GM23338 (cell line): ENCODE results near the gene FAM83B. TPM values are rescaled to one million over a fixed set of nuclear protein-coding genes. Genes with fewer than 3 reads are reported as not detected.
"Not testable (repeated sequence)": the region's sequence is repeated elsewhere in the genome, so short reads cannot be mapped to it uniquely, and the experiment has no call there.

Experiments
- ATAC-seq: fragments of 200-7000 bp; cut with Tn5 transposase; 3 replicates; pipeline ENCODE4 v1.9.1; 2020
- DNase-seq: peaks from one replicate; pipeline ENCODE4 v3.0.0-alpha.2; 2015; ENCODE audit warnings: low spot score
- H2AFZ ChIP-seq: fragments of 200-600 bp; sonication (generic); 2 replicates; pipeline ENCODE4 v1.8.0; 2016; ENCODE audit warnings: antibody characterized with exemption, mild to moderate bottlenecking, moderate library complexity
- H3F3A ChIP-seq: fragments of 200-600 bp; sonication (generic); replicated peaks from 2 replicates; pipeline ENCODE4 v1.8.0; 2017; ENCODE audit warnings: antibody characterized with exemption, mixed run types, low read depth
- H3K27ac ChIP-seq: fragments of 200-600 bp; sonication (generic); 2 replicates; pipeline ENCODE4 v1.6.1; 2016; ENCODE audit warnings: low read depth
- H3K27me3 ChIP-seq: fragments of 200-600 bp; sonication (generic); 2 replicates; pipeline ENCODE4 v1.8.0; 2016; ENCODE audit warnings: mild to moderate bottlenecking, mixed run types, moderate library complexity; ENCODE audit not compliant: insufficient read depth
- H3K36me3 ChIP-seq: fragments of 200-600 bp; sonication (generic); 2 replicates; pipeline ENCODE4 v1.8.0; 2016; ENCODE audit warnings: mild to moderate bottlenecking; ENCODE audit not compliant: insufficient read depth
- H3K4me1 ChIP-seq: fragments of 200-600 bp; sonication (generic); 2 replicates; pipeline ENCODE4 v1.8.0; 2016; ENCODE audit warnings: mild to moderate bottlenecking, moderate library complexity; ENCODE audit not compliant: insufficient read depth
- H3K4me2 ChIP-seq: fragments of 200-600 bp; sonication (generic); 2 replicates; pipeline ENCODE4 v1.7.1; 2017; ENCODE audit warnings: mixed run types
- H3K4me3 ChIP-seq: fragments of 200-600 bp; sonication (generic); 2 replicates; pipeline ENCODE4 v1.6.1; 2016; ENCODE audit warnings: mixed run types
- H3K79me2 ChIP-seq: fragments of 200-600 bp; sonication (generic); replicated peaks from 2 replicates; pipeline ENCODE4 v1.8.0; 2017; ENCODE audit warnings: mild to moderate bottlenecking; ENCODE audit not compliant: insufficient read depth
- H3K9me2 ChIP-seq: fragments of 200-600 bp; sonication (generic); 2 replicates; pipeline ENCODE4 v1.8.0; 2017; ENCODE audit not compliant: insufficient read depth
- H4K20me1 ChIP-seq: fragments of 200-600 bp; sonication (generic); replicated peaks from 2 replicates; pipeline ENCODE4 v1.8.0; 2017; ENCODE audit warnings: mild to moderate bottlenecking; ENCODE audit not compliant: insufficient read depth
- H3K27ac Mint-ChIP-seq: 2 replicates; pipeline ENCODE4 v1.8.0; 2020; ENCODE audit warnings: inconsistent platforms, mild to moderate bottlenecking, moderate library complexity, mixed read lengths
- H3K27me3 Mint-ChIP-seq: 3 replicates; pipeline ENCODE4 v1.8.0; 2022; ENCODE audit warnings: low read depth, mild to moderate bottlenecking, moderate library complexity, mixed read lengths, inconsistent platforms; ENCODE audit not compliant: insufficient read depth, poor library complexity
- H3K36me3 Mint-ChIP-seq: 3 replicates; pipeline ENCODE4 v1.8.0; 2021; ENCODE audit warnings: low read depth, mild to moderate bottlenecking, inconsistent platforms, moderate library complexity, mixed read lengths
- H3K4me1 Mint-ChIP-seq: 3 replicates; pipeline ENCODE4 v1.8.0; 2020; ENCODE audit warnings: mild to moderate bottlenecking, inconsistent platforms, mixed read lengths
- H3K4me3 Mint-ChIP-seq: 3 replicates; pipeline ENCODE4 v1.8.0; 2021; ENCODE audit warnings: moderate library complexity, mild to moderate bottlenecking, inconsistent platforms, mixed read lengths
- H3K9me3 Mint-ChIP-seq: 3 replicates; pipeline ENCODE4 v1.8.0; 2020; ENCODE audit warnings: moderate library complexity, mild to moderate bottlenecking, inconsistent platforms, mixed read lengths
- EZH2 ChIP-seq: fragments of 200-600 bp; sonication (generic); IDR thresholded peaks from one replicate; pipeline ENCODE4 v1.8.0; 2017; ENCODE audit warnings: antibody characterized with exemption, mild to moderate bottlenecking, low read depth; ENCODE audit not compliant: unreplicated experiment
- JUNB ChIP-seq: IDR thresholded peaks from one replicate; pipeline ENCODE4 v1.6.1; 2016; ENCODE audit warnings: antibody characterized with exemption; ENCODE audit not compliant: unreplicated experiment
- NANOG ChIP-seq: IDR thresholded peaks from 2 replicates; pipeline ENCODE4 v1.6.1; 2016; ENCODE audit warnings: antibody characterized with exemption, borderline replicate concordance
- POLR2AphosphoS5 ChIP-seq: IDR thresholded peaks from 2 replicates; pipeline ENCODE4 v1.6.1; 2016; ENCODE audit warnings: antibody characterized with exemption, low read depth
- STAT1 ChIP-seq: IDR thresholded peaks from one replicate; pipeline ENCODE4 v1.6.1; 2016; ENCODE audit warnings: antibody characterized with exemption; ENCODE audit not compliant: unreplicated experiment
- ZNF114 ChIP-seq: fragments of 250-450 bp; sonication (Bioruptor Pico); IDR thresholded peaks from 2 replicates; pipeline ENCODE4 v1.5.0; 2020; ENCODE audit warnings: mild to moderate bottlenecking, moderate library complexity
- polyA plus RNA-seq: library from polyadenylated mRNA; unstranded; fragments of >200 nt; fragmentation: Nextera tagmentation; extraction: Ambion mirVana; gene quantifications from 2 replicates; pipeline ENCODE4 v1.2.1, GENCODE V29; 2016
- total RNA-seq: library from RNA; depleted of rRNA; stranded (reverse); fragments of >200 nt; shearing (Covaris generic); gene quantifications from 2 replicates; pipeline ENCODE4 v1.2.3, GENCODE V29; 2014
- TF ChIP-seq, protein P1 (sequence below), 2 experiments: fragments of 200-600 bp in 1 of 2; sonication (generic) in 1 of 2; conservative IDR thresholded peaks; 2 replicates each; pipeline versions ENCODE4 v1.5.1 to v1.6.1; 2016 to 2017; ENCODE audit warnings: antibody characterized with exemption in 2 of 2, low read depth in 2 of 2, mild to moderate bottlenecking in 2 of 2, moderate library complexity in 1 of 2

The FAM83B gene
- total and polyA plus RNA-seq, 2 experiments from 2014 or later, result 1.4 to 7.7 TPM

GRCh38 chr6:54979161-54979560 lies 132.6 kb downstream of the FAM83B start:
- not testable (repeated sequence) for H3K4me1 Mint-ChIP-seq, H3K27ac ChIP-seq, H3K4me3 ChIP-seq, DNase-seq, H2AFZ ChIP-seq, H3K4me1 ChIP-seq, H3K27ac Mint-ChIP-seq, H3K36me3 Mint-ChIP-seq, H3K79me2 ChIP-seq, H3K9me2 ChIP-seq, H3F3A ChIP-seq, ATAC-seq, H3K9me3 Mint-ChIP-seq, H3K27me3 ChIP-seq, H3K4me2 ChIP-seq, H4K20me1 ChIP-seq, H3K36me3 ChIP-seq, H3K27me3 Mint-ChIP-seq, H3K4me3 Mint-ChIP-seq

DNA sequence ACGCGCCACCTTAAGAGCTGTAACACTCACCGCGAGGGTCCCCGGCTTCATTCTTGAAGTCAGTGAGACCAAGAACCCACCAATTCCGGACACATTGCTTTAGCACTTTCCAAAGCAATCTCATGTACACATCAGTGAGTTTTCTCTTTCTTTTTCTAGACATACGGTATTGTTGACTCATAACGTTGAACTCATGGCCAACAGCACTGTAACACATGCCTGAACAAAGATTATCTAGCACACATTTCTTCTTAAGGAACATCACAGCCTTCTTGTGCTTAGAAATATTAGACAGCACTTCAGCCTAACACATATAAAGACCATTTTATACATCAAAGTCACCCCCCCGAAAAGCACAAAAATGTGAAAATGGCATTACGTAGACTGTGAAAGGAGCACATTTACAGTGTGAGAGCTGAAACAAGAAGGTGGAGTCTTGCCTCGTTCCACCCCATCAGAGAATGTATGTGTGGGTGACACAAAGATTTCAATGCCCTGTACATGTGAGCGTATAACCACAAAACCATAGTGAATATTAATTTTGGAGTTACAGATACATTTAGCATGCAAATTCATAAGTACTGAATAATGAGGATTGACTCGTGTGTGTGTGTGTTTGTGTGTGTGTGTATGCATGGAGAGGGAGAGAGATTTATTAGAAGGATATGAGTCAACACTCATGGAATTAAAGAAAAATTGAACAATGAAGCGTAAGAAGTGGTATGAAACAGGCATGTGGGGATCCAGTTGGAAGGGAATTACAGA lies 134.1 kb downstream of the FAM83B start:
- H3K4me1 ChIP-seq, result no peaks in the 10 kb centered on the region
- H3K4me3 ChIP-seq, result no peak overlapping the region
- no peak overlapping the region for H3K4me2 ChIP-seq
- Mint-ChIP-seq H3K27ac (no peak overlapping the region), H3K9me3 (peaks cover 10% of the 10 kb centered on the region), H3K27me3 (no peaks in the 10 kb centered on the region), H3K36me3 (peaks cover 4% of the 10 kb centered on the region; the same call in 2 of the 3 replicates), H3K4me1 (no peaks in the 10 kb centered on the region), H3K4me3 (no peak overlapping the region)
- TF ChIP-seq JUNB, result no peak
- TF ChIP-seq STAT1, result no peak
- TF ChIP-seq ZNF114 (CRISPR knock-in tag), result no peak
- TF ChIP-seq EZH2, result no peak
- H3K9me2 ChIP-seq, result no peaks in the 10 kb centered on the region; the same call in 1 of the 2 replicates
- no peak overlapping the region for H2AFZ ChIP-seq
- H3K79me2 ChIP-seq, result no peaks in the 10 kb centered on the region
- no peaks in the 10 kb centered on the region for H3K36me3 ChIP-seq
- DNase-seq (no peak), ATAC-seq (no peak)
- H3F3A ChIP-seq, result no peaks in the 10 kb centered on the region
- no peaks in the 10 kb centered on the region for H4K20me1 ChIP-seq
- no peak overlapping the region for H3K27ac ChIP-seq
- H3K27me3 ChIP-seq, result no peaks in the 10 kb centered on the region

DNA sequence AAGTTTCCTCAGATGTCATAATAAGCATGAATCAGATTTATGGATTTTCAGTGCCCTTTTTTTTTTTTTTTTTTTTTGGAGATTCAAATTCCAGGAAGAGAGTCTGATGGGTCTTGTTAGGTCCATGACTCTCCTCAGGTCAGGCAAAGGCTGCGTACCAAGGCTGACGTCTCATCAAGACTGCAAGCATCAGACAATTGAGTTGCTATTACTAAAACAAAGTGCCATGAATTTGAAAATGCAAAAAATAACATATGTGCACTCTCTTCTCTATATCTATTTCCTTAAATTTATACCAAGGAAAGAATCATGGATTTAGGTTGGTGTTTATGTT lies 134.7 kb downstream of the FAM83B start:
- Mint-ChIP-seq H3K36me3 (peaks cover 7% of the 10 kb centered on the region), H3K9me3 (peaks cover 14% of the 10 kb centered on the region), H3K4me3 (no peak overlapping the region), H3K4me1 (no peaks in the 10 kb centered on the region), H3K27me3 (no peaks in the 10 kb centered on the region), H3K27ac (no peak overlapping the region)
- Histone ChIP-seq H2AFZ (no peak overlapping the region; the same call in 1 of the 2 replicates), H3K4me2 (no peak overlapping the region), H3F3A (no peaks in the 10 kb centered on the region), H3K36me3 (no peaks in the 10 kb centered on the region), H3K4me1 (no peaks in the 10 kb centered on the region), H3K27me3 (no peaks in the 10 kb centered on the region), H3K79me2 (no peaks in the 10 kb centered on the region), H3K9me2 (no peaks in the 10 kb centered on the region; the same call in 1 of the 2 replicates), H3K27ac (no peak overlapping the region), H4K20me1 (no peaks in the 10 kb centered on the region), H3K4me3 (no peak overlapping the region)
- ATAC-seq (no peak), DNase-seq (no peak)
- no peak for TF ChIP-seq POLR2AphosphoS5
- TF ChIP-seq JUNB, result no peak
- TF ChIP-seq, protein P1, sequence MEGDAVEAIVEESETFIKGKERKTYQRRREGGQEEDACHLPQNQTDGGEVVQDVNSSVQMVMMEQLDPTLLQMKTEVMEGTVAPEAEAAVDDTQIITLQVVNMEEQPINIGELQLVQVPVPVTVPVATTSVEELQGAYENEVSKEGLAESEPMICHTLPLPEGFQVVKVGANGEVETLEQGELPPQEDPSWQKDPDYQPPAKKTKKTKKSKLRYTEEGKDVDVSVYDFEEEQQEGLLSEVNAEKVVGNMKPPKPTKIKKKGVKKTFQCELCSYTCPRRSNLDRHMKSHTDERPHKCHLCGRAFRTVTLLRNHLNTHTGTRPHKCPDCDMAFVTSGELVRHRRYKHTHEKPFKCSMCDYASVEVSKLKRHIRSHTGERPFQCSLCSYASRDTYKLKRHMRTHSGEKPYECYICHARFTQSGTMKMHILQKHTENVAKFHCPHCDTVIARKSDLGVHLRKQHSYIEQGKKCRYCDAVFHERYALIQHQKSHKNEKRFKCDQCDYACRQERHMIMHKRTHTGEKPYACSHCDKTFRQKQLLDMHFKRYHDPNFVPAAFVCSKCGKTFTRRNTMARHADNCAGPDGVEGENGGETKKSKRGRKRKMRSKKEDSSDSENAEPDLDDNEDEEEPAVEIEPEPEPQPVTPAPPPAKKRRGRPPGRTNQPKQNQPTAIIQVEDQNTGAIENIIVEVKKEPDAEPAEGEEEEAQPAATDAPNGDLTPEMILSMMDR (conservative IDR thresholded peaks at IDR 0.05; ENCODE audit: low read depth in 2 of 2), result no peak
- no peak for TF ChIP-seq NANOG
- TF ChIP-seq ZNF114 (CRISPR knock-in tag), result no peak
